GM19351 (cell line): ENCODE data around the gene MIF.
"Not testable (repeated sequence)": the region's sequence is repeated elsewhere in the genome, so short reads cannot be mapped to it uniquely, and the experiment has no call there.

Source experiments
- ATAC-seq: cut with Tn5 transposase; IDR thresholded peaks from one replicate; pipeline ENCODE4 v1.9.1; 2021; ENCODE audit warnings: mild to moderate bottlenecking, moderate library complexity; ENCODE audit not compliant: unreplicated experiment

MIF gene

DNA sequence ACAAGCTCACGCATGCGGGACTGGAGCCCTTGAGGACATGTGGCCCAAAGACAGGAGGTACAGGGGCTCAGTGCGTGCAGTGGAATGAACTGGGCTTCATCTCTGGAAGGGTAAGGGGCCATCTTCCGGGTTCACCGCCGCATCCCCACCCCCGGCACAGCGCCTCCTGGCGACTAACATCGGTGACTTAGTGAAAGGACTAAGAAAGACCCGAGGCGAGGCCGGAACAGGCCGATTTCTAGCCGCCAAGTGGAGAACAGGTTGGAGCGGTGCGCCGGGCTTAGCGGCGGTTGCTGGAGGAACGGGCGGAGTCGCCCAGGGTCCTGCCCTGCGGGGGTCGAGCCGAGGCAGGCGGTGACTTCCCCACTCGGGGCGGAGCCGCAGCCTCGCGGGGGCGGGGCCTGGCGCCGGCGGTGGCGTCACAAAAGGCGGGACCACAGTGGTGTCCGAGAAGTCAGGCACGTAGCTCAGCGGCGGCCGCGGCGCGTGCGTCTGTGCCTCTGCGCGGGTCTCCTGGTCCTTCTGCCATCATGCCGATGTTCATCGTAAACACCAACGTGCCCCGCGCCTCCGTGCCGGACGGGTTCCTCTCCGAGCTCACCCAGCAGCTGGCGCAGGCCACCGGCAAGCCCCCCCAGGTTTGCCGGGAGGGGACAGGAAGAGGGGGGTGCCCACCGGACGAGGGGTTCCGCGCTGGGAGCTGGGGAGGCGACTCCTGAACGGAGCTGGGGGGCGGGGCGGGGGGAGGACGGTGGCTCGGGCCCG lies at the start of gene MIF:
TSS of gene MIF (plus strand) at position 439 of the 765 bp plus-strand sequence. CDS start at position 531, 92 bp downstream.
- peak; percentile 76 for ATAC-seq

DNA sequence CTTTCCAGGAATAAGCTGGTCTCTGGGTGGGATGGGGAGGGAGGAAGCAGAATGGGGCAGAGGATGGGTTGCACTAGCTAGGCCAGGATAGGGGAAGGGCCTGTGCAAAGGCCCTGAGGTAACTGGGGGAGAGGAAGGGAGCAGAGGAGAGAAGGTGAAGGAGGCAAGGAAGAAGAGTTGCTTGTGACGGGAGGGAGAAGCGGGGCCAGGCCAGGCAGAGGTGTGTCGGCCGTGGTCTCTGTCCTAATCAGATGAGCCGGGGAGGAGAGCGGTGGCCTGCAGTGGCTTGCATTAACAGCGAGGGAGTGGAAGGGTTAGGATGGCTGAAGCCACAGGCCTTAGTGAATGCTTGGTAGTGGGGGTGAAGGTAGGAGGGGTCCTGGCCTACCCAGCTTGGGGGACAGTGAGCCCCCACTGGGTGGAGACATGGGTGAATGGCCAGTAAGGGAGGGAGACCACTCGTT lies 49.4 kb upstream of the MIF start:
- no peak for ATAC-seq

DNA sequence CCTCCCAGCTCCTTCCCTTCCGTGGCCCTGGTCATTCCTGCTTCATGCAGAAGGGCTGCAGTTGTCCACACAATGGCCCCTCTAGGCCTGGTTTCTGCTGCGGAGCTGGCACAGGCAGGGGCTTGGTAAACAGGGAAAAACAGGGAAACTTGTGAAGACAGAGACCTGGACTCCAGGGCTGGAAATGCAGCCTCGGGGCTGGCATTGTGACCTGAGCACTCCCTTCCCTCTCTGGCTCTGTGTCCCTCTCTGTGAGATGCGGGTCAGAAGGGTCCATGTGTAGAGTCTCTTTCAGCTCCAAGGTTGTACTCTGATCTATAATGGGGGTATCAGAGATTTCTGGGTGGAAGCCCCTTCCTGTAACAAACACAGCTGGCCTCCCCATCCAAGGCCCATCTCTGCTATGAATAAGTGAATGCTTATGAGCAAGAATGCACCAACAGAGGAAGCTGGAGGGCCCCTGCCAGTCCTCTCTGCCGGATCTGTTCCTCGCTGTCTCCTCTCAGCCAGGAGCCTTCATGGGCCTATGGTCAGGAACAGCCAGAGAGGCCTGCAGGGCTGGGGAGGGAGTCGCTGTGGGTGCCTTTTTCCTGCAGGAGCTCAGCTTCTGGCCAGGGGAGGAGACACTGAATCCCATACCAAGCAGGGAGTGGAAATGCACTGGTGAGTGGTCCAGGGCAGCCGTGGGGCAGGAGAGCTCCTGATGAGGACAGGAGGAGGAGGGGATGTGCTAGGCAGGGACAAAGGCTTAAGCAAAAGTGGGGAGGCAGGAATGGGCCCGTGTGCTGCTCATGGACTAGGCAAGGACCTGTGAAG lies 48.7 kb upstream of the MIF start:
- ATAC-seq, result no peak

DNA sequence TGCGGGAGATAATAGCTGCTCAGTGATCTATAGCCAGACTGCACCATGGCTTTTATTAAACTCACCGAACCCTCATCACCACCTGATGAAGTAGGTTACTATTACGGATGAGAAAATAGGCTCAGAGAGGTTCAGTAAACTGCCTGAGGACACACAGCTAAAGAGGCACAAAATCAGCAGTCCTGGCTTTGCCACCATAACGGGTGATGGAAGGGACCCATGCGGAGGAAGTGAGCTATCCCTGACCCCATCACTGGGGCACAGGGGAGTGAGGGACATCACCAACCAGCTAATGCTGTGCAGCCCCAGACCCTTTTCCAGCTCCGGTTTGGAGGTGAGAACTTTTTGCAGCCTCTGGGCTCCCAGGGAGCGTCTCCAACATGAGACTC lies 48.1 kb upstream of the MIF start:
- no peak for ATAC-seq

DNA sequence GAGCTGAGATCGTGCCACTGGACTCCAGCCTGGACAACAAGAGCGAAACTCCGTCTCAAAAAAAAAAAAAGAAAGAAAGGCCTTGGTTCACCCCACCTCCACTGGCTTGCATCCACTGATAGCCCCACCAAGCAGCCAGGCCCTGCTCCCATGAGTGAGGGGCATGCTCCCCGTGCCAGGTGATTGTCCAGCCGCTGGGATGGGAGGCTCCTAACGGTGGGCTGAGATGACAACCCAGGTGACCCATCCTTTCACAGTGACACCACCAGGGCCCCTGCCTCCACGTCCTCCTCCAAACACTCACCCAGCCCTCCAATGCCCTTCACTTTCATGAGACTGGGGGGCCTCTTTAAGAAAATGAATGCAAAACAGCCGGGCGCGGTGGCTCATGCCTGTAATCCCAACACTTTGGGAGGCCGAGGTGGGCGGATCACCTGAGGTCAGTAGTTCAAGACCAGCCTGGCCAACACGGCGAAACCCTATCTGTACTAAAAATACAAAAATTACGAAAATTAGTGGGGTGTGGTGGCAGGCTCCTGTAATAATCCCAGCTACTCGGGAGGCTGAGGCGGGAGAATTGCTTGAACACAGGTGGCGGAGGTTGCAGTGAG lies 46.8 kb upstream of the MIF start:
- ATAC-seq, result no peak

DNA sequence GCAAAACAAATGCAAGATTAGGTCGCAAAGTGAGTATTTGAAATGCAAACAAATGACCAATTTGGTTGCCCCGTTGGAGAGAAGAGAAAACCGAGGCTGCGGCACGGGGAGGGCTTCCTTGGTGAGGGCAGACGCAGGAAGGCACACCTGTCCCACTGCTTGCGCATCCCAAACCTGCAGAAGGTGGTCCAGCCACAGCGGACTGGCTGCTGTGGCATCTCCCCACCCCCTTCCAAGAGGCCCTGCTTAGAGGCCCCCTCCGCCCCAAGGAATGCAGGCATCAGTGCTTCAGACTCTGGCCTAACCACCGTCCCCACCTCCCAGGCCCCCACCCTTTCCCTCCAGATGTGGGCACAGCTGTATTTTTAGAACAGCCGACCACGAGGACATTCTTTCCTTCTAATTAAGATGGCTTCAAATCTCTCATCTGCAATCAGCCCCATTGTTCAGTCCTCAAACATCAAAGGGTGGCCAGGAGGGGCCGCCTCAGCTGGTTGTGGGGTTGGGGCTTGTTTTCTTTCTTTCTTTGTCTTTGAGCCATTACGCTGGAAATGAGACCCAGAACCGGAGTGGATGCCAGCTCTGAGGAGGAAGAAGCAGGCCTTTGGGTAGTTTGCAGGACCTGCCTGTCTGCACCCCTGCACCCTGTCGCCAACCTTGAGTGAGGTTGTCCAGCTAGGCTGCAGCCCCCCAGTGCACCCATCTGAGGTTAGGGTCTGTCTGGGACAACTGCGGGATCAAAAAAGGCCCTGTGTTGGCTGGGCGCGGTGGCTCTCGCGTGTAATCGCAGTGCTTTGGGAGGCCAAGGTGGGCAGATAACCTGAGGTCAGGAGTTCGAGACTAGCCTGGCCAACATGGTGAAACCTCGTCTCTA lies 46.0 kb upstream of the MIF start:
- no peak for ATAC-seq

DNA sequence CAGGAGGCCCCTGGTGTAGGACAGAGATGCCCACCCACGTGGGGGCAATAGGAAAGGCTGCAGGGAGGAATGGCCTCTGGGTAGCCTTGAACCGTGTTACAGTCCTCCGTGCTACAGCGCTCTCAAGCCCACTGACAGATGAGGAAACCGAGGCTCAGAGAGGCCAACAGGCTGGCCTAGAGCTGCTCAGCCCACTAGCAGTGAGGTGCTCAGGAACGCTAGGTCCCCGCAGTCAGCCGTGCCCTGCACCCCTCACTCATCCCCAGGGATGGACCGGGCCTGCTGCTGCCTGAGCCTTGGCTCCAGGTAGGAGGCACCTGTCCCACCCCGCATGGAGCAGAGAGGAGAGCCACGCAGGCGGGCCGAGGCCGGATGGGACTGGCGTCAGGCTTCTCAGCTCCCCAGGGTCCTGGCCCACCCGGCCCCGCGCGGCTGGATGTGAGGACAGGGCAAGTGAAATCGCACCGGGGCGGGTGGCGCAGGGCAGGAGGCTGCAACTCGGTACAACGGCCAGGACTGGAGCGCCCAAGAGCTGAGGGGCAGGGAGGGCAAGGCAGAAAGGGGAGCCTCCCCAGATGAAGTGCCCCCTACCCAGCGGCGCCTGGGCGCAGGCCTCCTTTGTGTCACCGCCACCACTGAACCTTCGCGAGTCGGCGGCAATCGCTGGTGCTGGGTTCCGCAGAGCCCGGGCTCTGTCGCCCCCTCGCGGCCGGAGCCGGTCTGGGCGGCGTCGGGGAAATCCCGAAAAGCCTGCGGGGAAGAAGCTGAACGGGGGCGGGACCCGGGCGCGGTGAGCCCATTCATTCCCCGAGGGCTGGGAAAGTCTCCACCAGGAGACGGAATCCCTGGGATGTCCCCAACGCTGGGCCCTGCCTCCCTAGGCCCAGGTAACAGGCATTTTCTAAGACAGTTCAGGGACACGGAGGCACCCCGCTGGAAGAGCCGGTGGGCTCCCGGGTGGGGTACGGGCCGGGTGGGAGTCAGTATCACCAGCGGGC lies 44.9 kb upstream of the MIF start:
- no peak for ATAC-seq

DNA sequence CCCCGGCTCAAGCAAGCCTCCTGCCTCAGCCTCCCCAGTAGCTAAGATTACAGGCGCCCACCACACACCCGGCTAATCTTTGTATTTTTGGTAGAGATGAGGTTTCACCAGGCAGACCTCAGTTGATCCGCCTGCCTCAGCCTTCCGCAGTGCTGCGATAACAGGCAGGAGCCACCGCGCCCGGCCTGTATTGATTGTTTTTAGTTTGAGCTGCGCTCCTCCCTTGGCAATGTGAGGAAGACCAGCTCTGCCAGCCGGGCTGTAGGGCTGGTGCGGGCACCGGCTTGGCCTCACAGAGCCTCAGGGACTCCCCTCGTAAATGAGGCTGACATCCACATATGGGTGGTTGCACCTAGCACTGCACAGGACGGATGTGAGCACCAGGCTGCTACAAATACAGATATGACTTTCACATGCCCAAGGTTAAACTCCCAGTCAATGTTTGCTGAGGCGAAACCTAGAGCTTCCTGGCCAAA lies 44.0 kb upstream of the MIF start:
- no peak for ATAC-seq

DNA sequence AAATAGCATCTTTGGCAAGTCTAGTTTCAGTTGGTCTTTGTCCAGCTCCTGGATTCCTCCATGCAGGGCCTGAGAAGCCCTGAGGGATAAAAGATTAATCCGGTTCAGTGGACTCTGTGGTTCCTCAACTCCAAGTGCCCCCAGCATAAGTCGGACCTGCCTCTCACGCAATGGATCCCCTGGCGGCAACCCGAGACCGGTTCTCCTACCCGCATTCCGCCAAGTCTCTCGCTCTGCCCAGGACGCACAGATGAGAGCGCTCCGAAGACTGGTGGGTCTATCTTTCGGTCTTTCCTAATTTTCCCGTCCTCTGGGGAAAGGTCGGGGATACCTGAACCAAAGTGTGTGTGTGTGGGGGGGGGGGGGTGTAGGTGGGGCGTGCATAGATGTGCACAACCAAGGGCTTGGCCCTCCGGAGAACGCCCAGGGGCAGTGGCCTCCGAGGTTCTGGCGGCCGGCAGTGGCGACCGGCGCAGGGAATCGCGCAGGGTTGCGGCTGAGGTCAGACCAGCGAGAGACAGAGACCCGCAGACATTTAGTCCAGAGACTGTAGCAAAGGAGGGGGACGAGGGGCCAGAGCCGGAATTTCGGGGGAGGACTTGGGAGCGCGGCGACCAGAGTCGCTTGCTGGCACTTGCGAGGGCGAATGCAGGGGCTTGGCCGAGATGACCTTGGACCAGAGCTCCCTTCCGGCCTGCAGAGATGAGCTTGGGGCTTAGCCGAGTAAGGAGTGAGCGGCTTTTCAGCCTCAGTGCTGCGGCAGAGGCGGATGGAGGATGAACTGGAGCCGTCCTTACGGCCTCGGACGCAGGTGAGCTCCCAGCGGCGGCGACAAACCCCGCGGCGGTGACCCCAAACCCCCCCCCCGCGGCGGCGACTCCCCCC lies 37.2 kb upstream of the MIF start:
- peak; percentile 41 for ATAC-seq

DNA sequence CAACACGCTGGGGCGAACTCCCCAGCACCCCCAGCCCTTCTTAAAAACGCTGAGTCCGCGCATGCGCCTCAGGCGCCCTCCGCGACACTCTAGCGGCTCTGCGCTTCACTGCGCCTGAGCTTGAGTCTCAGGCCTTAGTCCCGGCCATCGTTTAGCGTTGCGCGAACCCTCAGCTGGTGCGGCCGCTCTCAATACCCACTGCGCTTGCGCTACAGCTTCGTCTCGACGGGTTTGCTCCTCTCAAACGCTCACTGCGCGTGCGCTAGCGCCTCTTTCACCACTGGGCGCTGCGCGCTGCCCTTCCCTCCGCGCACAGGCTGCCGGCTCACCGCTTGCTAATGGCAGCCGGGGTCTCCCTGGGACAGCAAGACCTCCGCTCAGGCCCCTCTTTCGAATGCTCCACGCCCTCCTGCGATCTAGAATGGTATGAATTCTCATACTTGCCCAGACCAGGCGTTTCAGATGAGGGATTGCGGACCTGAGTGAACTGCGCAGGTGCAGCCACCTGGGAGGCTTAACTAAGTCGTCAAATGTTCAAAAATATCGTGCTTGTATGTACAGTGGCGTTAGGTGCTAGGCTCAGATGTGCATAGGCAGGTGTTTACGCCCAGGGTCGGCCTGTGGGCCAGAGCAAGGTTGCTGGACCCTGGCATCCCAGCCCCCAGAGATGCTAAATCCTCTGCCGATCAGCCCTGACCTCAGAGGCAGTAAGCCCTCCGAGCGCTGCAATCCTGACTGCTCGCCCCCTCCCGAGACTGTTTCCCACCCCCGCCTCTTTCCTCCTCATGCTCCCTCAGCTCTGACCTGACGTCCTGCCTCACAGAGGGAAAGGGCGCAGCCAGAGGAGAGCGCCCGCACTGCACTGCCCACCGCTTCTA lies 36.3 kb upstream of the MIF start, which contains the start of gene SLC2A11:
TSS of gene SLC2A11 (plus strand) at position 270 of the 878 bp plus-strand sequence. CDS start at position 395, 125 bp downstream.
- peak; percentile 91 for ATAC-seq

DNA sequence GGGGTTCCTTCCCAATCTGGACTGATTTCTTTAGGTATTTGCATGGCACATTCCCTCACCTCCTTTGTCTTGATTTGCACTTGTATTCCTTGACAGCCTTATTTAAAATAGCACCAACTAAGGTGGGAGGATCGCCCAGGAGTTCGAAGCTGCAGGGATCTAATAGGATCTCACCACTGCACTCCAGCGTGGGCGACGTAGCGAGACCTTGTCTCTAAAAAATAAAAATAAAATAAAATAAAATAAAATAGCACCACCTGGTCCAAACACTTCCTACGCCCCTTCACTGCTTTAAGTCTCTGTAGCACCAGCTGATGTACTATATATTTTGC lies 35.7 kb upstream of the MIF start:
- ATAC-seq, result no peak

DNA sequence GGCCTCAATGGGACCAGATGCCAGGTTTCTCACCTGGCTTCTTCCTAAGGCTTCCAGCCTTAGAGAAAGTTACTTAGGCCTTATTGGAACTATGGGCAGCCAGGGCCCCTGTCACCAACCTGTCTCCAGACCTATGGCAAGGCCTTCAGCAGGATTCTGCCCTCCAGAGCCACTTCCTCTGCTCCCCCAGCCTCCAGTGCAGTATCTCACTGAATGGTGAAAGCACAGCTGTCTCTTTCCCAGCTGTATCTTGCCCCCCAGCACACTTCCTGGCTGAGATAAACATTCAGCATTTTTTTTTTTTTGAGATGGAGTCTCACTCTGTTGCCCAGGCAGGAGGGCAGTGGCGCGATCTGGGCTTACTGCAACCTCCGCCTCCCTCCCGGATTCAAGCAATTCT lies 35.0 kb upstream of the MIF start:
- ATAC-seq, result no peak

DNA sequence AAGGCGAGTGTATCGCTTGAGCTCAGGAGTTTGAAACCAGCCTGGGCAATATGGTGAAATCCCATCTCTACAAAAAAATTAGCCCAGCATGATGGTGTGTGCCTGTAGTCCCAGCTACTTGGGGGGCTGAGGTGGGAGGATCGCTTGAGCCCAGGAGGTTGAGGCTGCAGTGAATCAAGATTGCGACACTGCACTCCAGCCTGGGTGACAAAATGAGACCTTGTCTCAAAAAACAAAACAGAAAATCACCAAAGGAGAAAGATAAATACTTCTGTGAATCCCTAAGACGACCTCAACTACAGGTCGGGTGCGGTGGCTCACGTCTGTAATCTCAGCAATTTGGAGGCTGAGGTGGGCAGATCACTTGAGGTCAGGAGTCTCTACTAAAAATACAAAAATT lies 34.0 kb upstream of the MIF start:
- ATAC-seq, result not testable (repeated sequence)

DNA sequence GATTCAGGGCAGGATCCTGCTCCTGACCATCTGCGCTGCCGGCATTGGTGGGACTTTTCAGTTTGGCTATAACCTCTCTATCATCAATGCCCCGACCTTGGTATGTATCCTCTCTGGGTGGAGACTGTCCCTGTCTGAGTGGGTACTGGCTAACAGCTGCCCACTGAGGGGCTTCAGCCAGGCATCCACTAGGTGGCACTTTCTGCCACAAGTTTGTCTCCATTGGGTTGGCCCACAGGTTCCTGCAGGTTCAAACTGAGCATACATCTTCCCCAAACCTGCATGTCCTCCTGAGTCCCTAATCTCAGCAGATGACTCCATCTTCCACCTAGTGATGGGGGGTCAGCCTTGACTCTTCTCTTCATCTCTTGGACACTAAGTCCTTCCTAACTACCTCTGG lies 32.1 kb upstream of the MIF start:
- no peak for ATAC-seq

DNA sequence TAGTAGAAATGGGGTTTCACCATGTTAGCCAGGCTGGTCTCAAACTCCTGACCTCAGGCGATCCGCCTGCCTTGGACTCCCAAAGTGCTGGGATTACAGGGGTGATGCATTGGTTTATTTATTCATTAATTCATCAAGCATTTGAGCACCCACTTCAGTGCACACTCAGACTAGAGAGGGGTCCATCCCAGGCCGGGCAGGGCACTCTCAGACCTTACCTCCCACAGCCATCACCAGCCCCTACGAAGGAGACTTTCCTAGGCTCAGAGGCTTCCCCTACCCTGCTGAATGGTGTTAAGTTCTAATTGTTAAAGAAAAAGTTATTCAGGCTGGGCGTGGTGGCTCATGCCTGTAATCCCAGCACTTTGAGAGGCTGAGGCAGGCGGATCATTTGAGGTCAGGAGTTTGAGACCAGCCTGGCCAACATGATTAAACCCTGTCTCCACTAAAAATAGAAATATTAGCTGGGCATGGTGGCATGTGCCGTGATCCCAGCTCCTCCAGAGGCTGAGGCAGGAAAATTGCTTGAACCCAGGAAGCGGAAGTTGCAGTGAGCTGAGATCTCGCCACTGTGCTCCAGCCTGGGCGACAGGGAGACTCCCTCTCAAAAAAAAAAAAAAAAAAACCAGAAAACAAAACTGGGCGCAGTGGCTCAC lies 29.6 kb upstream of the MIF start:
- not testable (repeated sequence) for ATAC-seq

DNA sequence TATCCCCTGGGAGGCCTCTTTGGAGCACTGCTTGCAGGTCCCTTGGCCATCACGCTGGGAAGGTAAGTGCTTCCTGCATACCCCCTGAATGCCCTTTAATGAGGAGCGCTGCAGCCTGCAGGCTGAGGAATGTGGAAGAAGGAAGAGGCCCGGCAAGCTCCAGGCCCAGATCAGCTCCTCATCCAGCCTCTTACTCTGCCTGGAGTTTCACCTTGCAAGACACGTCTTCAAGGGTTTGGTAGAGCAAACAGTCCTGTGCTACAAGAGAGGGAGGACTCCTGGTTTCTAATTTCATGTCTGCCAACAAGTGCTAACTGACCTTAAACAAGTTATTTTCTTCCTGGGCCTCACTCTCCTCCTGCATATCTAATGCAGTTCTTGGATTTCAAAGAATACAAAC lies 25.6 kb upstream of the MIF start:
- no peak for ATAC-seq

DNA sequence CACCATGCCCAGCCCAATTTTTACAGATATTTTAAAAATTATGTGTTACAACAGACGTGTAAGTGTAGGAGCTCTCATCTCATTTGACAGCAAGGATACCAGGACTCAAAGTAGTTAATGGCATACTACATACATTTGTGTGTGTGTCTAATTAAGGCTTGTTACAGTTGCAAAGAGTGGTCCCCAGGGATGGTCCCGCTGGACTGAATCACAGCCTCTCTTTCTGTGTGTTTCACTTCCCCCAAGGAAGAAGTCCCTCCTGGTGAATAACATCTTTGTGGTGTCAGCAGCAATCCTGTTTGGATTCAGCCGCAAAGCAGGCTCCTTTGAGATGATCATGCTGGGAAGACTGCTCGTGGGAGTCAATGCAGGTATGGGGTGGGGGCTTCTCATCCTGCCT lies 19.3 kb upstream of the MIF start:
- no peak for ATAC-seq
